Mucosa of gallbladder (tissue), 1 donor: ENCODE measurements around the gene ATP1A2. TPM values are rescaled to one million over a fixed set of nuclear protein-coding genes. Genes with fewer than 3 reads are reported as not detected.
"Not testable (repeated sequence)": the region's sequence is repeated elsewhere in the genome, so short reads cannot be mapped to it uniquely, and the experiment has no call there.

Experiments used
- DNase-seq: peaks from one replicate; pipeline ENCODE4 v3.0.0-alpha.2; 2020; ENCODE audit warnings: low spot score
- total RNA-seq: library from RNA; stranded (reverse); gene quantifications from one replicate; pipeline ENCODE4 v1.2.1, GENCODE V29; 2021
- donor health status: DM: no; HTN: no; CAD: no.

Gene ATP1A2
- total RNA-seq, 1 donor from 2014 or later, result 18.6 TPM

- DNase-seq, result peak; percentile 75
These were observed 14.4 kb upstream of the ATP1A2 start for GRCh38 chr1:160101037-160101716.

- DNase-seq, result no peak
These were observed 13.6 kb upstream of the ATP1A2 start for GRCh38 chr1:160101717-160102522.

GRCh38 chr1:160103658-160104408, 11.7 kb upstream of the ATP1A2 start:
- no peak for DNase-seq

GRCh38 chr1:160104486-160104885, 11.1 kb upstream of the ATP1A2 start:
- no peak for DNase-seq

GRCh38 chr1:160105155-160105554, 10.4 kb upstream of the ATP1A2 start:
- DNase-seq, result no peak

GRCh38 chr1:160107512-160107911, 8.0 kb upstream of the ATP1A2 start:
- no peak for DNase-seq

- no peak for DNase-seq
These were observed 6.5 kb upstream of the ATP1A2 start for GRCh38 chr1:160108888-160109662.

- no peak for DNase-seq
These were observed 5.9 kb upstream of the ATP1A2 start for GRCh38 chr1:160109686-160110085.

- DNase-seq, result not testable (repeated sequence)
These were observed 4.1 kb upstream of the ATP1A2 start for GRCh38 chr1:160111462-160111861.

- no peak for DNase-seq
These were observed 3.2 kb upstream of the ATP1A2 start for GRCh38 chr1:160112357-160112756.

GRCh38 chr1:160113407-160113806, 2.2 kb upstream of the ATP1A2 start:
- no peak for DNase-seq

GRCh38 chr1:160114085-160114484, 1.5 kb upstream of the ATP1A2 start:
- no peak for DNase-seq

GRCh38 chr1:160116283-160117147, 956 bp downstream of the ATP1A2 start:
- no peak for DNase-seq

GRCh38 chr1:160117300-160117699, 1.7 kb downstream of the ATP1A2 start:
- DNase-seq, result no peak

- no peak for DNase-seq
These were observed 2.2 kb downstream of the ATP1A2 start for GRCh38 chr1:160117709-160118183.

GRCh38 chr1:160118928-160119327, 3.4 kb downstream of the ATP1A2 start:
- DNase-seq, result no peak

- DNase-seq, result no peak
These were observed 5.2 kb downstream of the ATP1A2 start for GRCh38 chr1:160120797-160121196.

GRCh38 chr1:160121388-160121787, 5.8 kb downstream of the ATP1A2 start:
- no peak for DNase-seq

GRCh38 chr1:160122978-160123495, 7.5 kb downstream of the ATP1A2 start:
- DNase-seq, result no peak

- DNase-seq, result no peak
These were observed 8.2 kb downstream of the ATP1A2 start for GRCh38 chr1:160123726-160124125.
